GM18508 (cell line): Measurements from ENCODE around the gene ACOT4.
"Not testable (repeated sequence)": the region's sequence is repeated elsewhere in the genome, so short reads cannot be mapped to it uniquely, and the experiment has no call there.

Source experiments
- ATAC-seq: cut with Tn5 transposase; IDR thresholded peaks from one replicate; pipeline ENCODE4 v1.9.1; 2021; ENCODE audit warnings: moderate number of reproducible peaks; ENCODE audit not compliant: insufficient read depth, unreplicated experiment

ACOT4 gene

GRCh38 chr14:73630009-73630780 is 38.5 kb downstream of the ACOT4 start:
- ATAC-seq: no peak

- no peak for ATAC-seq
These were observed 41.7 kb downstream of the ACOT4 start for GRCh38 chr14:73633116-73634010.

- ATAC-seq: no peak
These were observed 42.5 kb downstream of the ACOT4 start for GRCh38 chr14:73634011-73634833.

- not testable (repeated sequence) for ATAC-seq
These were observed 44.7 kb downstream of the ACOT4 start for GRCh38 chr14:73636355-73636754.

- no peak for ATAC-seq
These were observed 46.2 kb downstream of the ACOT4 start for GRCh38 chr14:73637830-73638229.

GRCh38 chr14:73640796-73641365 is 49.2 kb downstream of the ACOT4 start:
- ATAC-seq: no peak

GRCh38 chr14:73644531-73645247 is 53.0 kb downstream of the ACOT4 start, which contains the start of gene DNAL1:
Gene DNAL1 (plus strand): TSS chr14:73644986. CDS start chr14:73645040, 54 bp downstream.
- ATAC-seq: peak; percentile 83

- ATAC-seq: no peak
These were observed 53.6 kb downstream of the ACOT4 start for GRCh38 chr14:73645248-73645610.
